AG09309 (cell line): ENCODE results near the gene APOL3.
"Not testable (repeated sequence)": the region's sequence is repeated elsewhere in the genome, so short reads cannot be mapped to it uniquely, and the experiment has no call there.

Experiments
- DNase-seq: peaks from one replicate; pipeline ENCODE4 v3.0.0-alpha.2; 2010; ENCODE audit warnings: low read depth
- H3K4me3 ChIP-seq: 2 replicates; pipeline ENCODE4 v1.5.1; 2011; ENCODE audit warnings: mild to moderate bottlenecking, low read depth, low read length, moderate library complexity; ENCODE audit not compliant: control insufficient read depth
- TF ChIP-seq, protein P1 (sequence below): IDR thresholded peaks from 2 replicates; pipeline ENCODE4 v1.5.1; 2011; ENCODE audit warnings: mild to moderate bottlenecking, low read depth, low read length, inconsistent platforms; ENCODE audit not compliant: insufficient read depth, control insufficient read depth; ENCODE audit errors: missing control alignments

The APOL3 gene

DNA sequence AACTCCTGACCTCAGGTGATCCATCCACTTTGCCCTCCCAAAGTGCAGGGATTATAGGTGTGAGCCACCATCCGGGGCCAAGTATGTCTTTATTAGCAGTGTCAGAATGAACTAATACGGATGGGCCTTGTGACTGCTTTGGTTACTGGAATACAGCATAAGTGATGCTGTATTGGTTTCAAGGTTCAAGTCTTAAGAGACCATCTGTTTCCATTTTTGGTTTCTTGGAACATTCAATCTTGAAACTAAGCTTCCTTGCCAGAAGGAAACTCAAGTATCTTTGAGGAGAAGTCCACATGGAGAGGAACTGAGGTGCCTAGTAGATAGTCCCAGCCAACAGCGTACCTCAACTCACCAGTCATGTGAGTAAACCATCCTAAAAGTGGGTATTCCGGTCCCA lies 58.8 kb downstream of the APOL3 start:
- no peak for DNase-seq
- TF ChIP-seq, protein P1, sequence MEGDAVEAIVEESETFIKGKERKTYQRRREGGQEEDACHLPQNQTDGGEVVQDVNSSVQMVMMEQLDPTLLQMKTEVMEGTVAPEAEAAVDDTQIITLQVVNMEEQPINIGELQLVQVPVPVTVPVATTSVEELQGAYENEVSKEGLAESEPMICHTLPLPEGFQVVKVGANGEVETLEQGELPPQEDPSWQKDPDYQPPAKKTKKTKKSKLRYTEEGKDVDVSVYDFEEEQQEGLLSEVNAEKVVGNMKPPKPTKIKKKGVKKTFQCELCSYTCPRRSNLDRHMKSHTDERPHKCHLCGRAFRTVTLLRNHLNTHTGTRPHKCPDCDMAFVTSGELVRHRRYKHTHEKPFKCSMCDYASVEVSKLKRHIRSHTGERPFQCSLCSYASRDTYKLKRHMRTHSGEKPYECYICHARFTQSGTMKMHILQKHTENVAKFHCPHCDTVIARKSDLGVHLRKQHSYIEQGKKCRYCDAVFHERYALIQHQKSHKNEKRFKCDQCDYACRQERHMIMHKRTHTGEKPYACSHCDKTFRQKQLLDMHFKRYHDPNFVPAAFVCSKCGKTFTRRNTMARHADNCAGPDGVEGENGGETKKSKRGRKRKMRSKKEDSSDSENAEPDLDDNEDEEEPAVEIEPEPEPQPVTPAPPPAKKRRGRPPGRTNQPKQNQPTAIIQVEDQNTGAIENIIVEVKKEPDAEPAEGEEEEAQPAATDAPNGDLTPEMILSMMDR = no peak
- no peak overlapping the region for H3K4me3 ChIP-seq

DNA sequence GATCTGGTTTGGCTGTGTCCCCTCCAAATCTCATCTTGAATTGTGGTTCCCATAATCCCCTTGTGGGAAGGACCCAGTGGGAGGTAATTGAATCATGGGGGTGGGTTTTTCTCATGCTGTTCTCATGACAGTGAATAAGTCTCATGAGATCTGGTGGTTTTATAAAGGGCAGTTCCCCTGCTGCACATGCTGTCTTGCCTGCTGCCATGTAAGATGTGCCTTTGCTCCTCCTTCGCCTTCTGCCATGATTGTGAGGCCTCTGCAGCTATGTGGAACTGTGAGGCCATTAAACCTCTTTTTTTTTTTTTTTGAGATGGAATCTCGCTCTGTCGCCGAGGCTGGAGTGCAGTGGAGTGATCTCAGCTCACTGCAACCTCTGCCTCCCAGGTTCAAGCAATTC lies 59.6 kb downstream of the APOL3 start:
- H3K4me3 ChIP-seq, DNase-seq: not testable (repeated sequence)

DNA sequence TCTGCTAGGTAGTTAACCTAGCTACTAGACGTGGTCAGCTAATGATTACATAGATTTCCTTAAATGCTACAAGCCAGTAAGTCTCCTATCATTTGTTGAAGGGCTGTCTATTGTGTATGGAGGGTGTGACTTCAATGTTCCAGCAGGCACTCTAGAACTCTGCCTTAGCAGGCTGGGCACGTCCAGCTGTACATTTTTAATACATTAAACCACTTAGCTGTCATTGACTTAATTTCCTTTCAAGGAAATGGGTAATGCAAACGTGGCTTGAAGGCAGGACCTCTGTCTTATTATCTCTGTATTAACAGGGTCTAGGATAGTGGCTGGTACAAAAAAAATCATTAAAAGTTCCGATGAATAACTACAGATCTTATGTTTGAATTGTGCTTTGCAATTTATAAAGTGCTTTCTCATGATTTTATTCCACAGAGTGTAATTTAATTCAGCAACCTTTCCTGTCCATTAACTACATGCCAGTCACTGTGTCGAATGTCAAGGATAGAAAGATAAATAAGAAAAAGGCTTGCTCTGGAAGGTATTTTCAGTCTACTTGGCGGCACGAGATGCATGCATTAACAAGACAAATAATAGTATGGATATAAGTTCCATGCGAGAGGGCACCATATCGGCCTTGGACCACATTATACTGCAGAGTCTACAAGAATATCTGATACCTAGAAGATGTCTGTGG lies 60.3 kb downstream of the APOL3 start:
- TF ChIP-seq, protein P1 = no peak
- H3K4me3 ChIP-seq = no peak overlapping the region
- DNase-seq = no peak

DNA sequence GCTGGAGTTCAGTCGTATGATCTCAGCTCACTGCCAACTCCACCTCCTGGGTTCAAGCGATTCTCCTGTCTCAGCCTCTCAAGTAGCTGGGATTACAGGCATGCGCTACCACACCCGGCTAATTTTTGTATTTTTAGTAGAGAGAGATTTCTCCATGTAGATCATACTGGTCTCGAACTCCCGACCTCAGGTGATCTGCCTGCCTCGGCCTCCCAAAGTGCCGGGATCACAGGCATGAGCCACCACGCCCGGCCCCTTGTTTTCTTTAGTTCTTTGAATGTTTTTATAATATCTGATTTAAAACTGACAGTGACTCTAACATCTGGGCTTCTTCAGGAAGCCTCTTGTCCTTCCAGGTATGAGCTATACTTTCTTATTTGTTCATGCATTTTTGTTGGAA lies 61.0 kb downstream of the APOL3 start:
- DNase-seq = not testable (repeated sequence)

DNA sequence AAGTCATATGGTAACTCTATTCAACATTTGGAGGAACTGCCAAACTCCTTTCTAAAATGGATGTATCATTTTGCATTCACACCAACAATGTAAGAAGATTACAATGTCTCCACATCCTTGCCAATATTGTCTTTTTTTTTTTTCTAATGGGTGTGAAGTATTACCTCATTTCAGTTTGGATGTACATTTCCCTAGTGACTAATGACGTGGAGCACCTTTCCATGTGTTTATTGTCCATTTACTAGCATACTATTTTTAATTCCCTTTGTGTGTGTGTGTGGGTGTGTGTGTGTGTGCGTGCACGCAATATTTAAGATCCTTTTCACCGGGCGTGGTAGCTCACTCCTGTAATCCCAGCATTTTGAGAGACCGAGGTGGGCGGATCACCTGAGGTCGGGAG lies 62.7 kb downstream of the APOL3 start:
- TF ChIP-seq, protein P1 = no peak
- H3K4me3 ChIP-seq = no peak overlapping the region
- DNase-seq = no peak

More for the DNA sequence above, 61.0 kb downstream of the APOL3 start:
- H3K4me3 ChIP-seq = not testable (repeated sequence)

DNA sequence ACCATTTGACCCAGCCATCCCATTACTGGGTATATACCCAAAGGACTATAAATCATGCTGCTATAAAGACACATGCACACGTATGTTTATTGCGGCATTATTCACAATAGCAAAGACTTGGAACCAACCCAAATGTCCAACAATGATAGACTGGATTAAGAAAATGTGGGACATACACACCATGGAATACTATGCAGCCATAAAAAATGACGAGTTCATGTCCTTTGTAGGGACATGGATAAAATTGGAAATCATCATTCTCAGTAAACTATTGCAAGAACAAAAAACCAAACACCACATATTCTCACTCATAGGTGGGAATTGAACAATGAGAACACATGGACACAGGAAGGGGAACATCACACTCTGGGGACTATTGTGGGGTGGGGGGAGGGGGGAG lies 69.8 kb downstream of the APOL3 start:
- H3K4me3 ChIP-seq, DNase-seq: not testable (repeated sequence)
